Ishikawa (cell line): ENCODE measurements around the gene CIDEC.

Source experiments
- CEBPB ChIP-seq: IDR thresholded peaks from 2 replicates; pipeline ENCODE4 v1.6.1; 2012
- FOXM1 ChIP-seq: IDR thresholded peaks from 2 replicates; pipeline ENCODE4 v1.6.1; 2012; ENCODE audit warnings: low read depth, borderline replicate concordance
- RAD21 ChIP-seq: IDR thresholded peaks from 2 replicates; pipeline ENCODE4 v1.6.1; 2012; ENCODE audit warnings: low read depth
- REST ChIP-seq: IDR thresholded peaks from 2 replicates; pipeline ENCODE4 v1.6.1; 2012; ENCODE audit warnings: low read depth, mild to moderate bottlenecking
- TCF12 ChIP-seq: IDR thresholded peaks from 2 replicates; pipeline ENCODE4 v1.6.1; 2012; ENCODE audit warnings: low read depth
- TEAD4 ChIP-seq: IDR thresholded peaks from 2 replicates; pipeline ENCODE4 v1.6.1; 2012
- USF1 ChIP-seq: IDR thresholded peaks from 2 replicates; pipeline ENCODE4 v1.6.1; 2012
- YY1 ChIP-seq: IDR thresholded peaks from 2 replicates; pipeline ENCODE4 v1.6.1; 2012; ENCODE audit warnings: low read depth

GRCh38 chr3:9914011-9914410, 34.0 kb upstream of the CIDEC start:
- TF ChIP-seq YY1: no peak
- no peak for TF ChIP-seq CEBPB
- no peak for TF ChIP-seq USF1
- TF ChIP-seq REST: no peak
- TF ChIP-seq FOXM1: no peak
- TF ChIP-seq RAD21: no peak
- no peak for TF ChIP-seq TEAD4
- no peak for TF ChIP-seq TCF12
